GM20000 (cell line): ENCODE data around the gene RNU6-7.

ENCODE experiments used
- DNase-seq: peaks from one replicate; pipeline ENCODE4 v3.0.0; 2012; ENCODE audit warnings: low spot score
- CTCF ChIP-seq: IDR thresholded peaks from 2 replicates; pipeline ENCODE4 v1.5.1; 2012; ENCODE audit warnings: mild to moderate bottlenecking, control low read depth; ENCODE audit errors: extremely low read depth, missing control alignments

The RNU6-7 gene

GRCh38 chr14:32205984-32206383 lies 4.1 kb downstream of the RNU6-7 start:
- DNase-seq = no peak
- no peak for TF ChIP-seq CTCF

- DNase-seq = no peak
- TF ChIP-seq CTCF = no peak
Measured at GRCh38 chr14:32206552-32206951, 4.7 kb downstream of the RNU6-7 start.

GRCh38 chr14:32208490-32208889 lies 6.6 kb downstream of the RNU6-7 start:
- TF ChIP-seq CTCF = no peak
- DNase-seq = no peak

GRCh38 chr14:32209471-32209870 lies 7.6 kb downstream of the RNU6-7 start:
- no peak for TF ChIP-seq CTCF
- DNase-seq = no peak

- no peak for TF ChIP-seq CTCF
- DNase-seq = no peak
Measured at GRCh38 chr14:32211068-32211404, 9.2 kb downstream of the RNU6-7 start.

- DNase-seq = no peak
- no peak for TF ChIP-seq CTCF
Measured at GRCh38 chr14:32212833-32213232, 11.0 kb downstream of the RNU6-7 start.

- TF ChIP-seq CTCF = no peak
- DNase-seq = no peak
Measured at GRCh38 chr14:32217301-32217700, 15.5 kb downstream of the RNU6-7 start.
